Hepatocyte (in vitro differentiated cells): ENCODE data around the gene MAP7. TPM values are rescaled to one million over a fixed set of nuclear protein-coding genes. Genes with fewer than 3 reads are reported as not detected.

Experiments
- DNase-seq: peaks from one replicate; pipeline ENCODE4 v3.0.0-alpha.2; 2016; ENCODE audit warnings: low spot score
- H2AFZ ChIP-seq: fragments of 200-600 bp; sonication (generic); 2 replicates; pipeline ENCODE4 v1.6.0; 2016; ENCODE audit warnings: antibody characterized with exemption, mild to moderate bottlenecking
- H3K27ac ChIP-seq: fragments of 200-600 bp; sonication (generic); 2 replicates; pipeline ENCODE4 v1.5.1; 2016; ENCODE audit warnings: mild to moderate bottlenecking
- H3K27me3 ChIP-seq: fragments of 200-600 bp; sonication (generic); 2 replicates; pipeline ENCODE4 v1.6.1; 2016
- H3K36me3 ChIP-seq: fragments of 200-600 bp; sonication (generic); replicated peaks from 2 replicates; pipeline ENCODE4 v1.5.1; 2016; ENCODE audit warnings: low read depth; ENCODE audit not compliant: insufficient read depth
- H3K4me1 ChIP-seq: fragments of 200-600 bp; sonication (generic); 2 replicates; pipeline ENCODE4 v1.5.1; 2016; ENCODE audit warnings: mild to moderate bottlenecking, moderate library complexity; ENCODE audit not compliant: insufficient read depth
- H3K4me2 ChIP-seq: fragments of 200-600 bp; sonication (generic); 2 replicates; pipeline ENCODE4 v1.6.0; 2016
- H3K4me3 ChIP-seq: fragments of 200-600 bp; sonication (generic); 2 replicates; pipeline ENCODE4 v1.5.1; 2016; ENCODE audit warnings: mild to moderate bottlenecking
- H3K79me2 ChIP-seq: fragments of 200-600 bp; sonication (generic); 2 replicates; pipeline ENCODE4 v1.6.0; 2017; ENCODE audit warnings: mild to moderate bottlenecking
- H3K9me2 ChIP-seq: fragments of 200-600 bp; sonication (generic); replicated peaks from 2 replicates; pipeline ENCODE4 v1.6.0; 2017; ENCODE audit warnings: mild to moderate bottlenecking; ENCODE audit not compliant: insufficient read depth
- H3K9me3 ChIP-seq: fragments of 200-600 bp; sonication (generic); 2 replicates; pipeline ENCODE4 v1.5.1; 2016; ENCODE audit warnings: low read depth, mild to moderate bottlenecking
- H4K20me1 ChIP-seq: fragments of 200-600 bp; sonication (generic); 2 replicates; pipeline ENCODE4 v1.6.0; 2016; ENCODE audit warnings: mild to moderate bottlenecking; ENCODE audit not compliant: insufficient read depth, poor library complexity, severe bottlenecking
- CTCF ChIP-seq: fragments of 200-600 bp; sonication (generic); IDR thresholded peaks from 2 replicates; pipeline ENCODE4 v1.5.1; 2016; ENCODE audit warnings: antibody characterized with exemption, mild to moderate bottlenecking; ENCODE audit not compliant: poor library complexity
- EZH2 ChIP-seq: fragments of 200-600 bp; sonication (generic); IDR thresholded peaks from 2 replicates; pipeline ENCODE4 v1.6.1; 2016; ENCODE audit warnings: antibody characterized with exemption, mild to moderate bottlenecking, borderline replicate concordance
- EZH2phosphoT487 ChIP-seq: fragments of 200-600 bp; sonication (generic); IDR thresholded peaks from one replicate; pipeline ENCODE4 v1.6.1; 2018; ENCODE audit warnings: antibody characterized with exemption, mild to moderate bottlenecking, low read depth, moderate library complexity; ENCODE audit not compliant: unreplicated experiment, severe bottlenecking
- WGBS: methylation state at CpG from one replicate; pipeline ENCODE4 v1.1.6; 2016; ENCODE audit warnings: low lambda C conversion rate; ENCODE audit errors: missing lambda C conversion rate; 5-methylcytosine and 5-hydroxymethylcytosine counted together
- polyA plus RNA-seq: library from polyadenylated mRNA; unstranded; fragments of >200 nt; fragmentation: Nextera tagmentation; extraction: Ambion mirVana; gene quantifications from 2 replicates; pipeline ENCODE4 v1.2.1, GENCODE V29; 2016
- total RNA-seq: library from RNA; depleted of rRNA; stranded (reverse); fragments of >200 nt; gene quantifications from 2 replicates; pipeline ENCODE4 v1.2.3, GENCODE V29; 2014

Gene MAP7
- total and polyA plus RNA-seq, 2 experiments from 2014 or later = 13.4 to 22.9 TPM

- no peaks in the 10 kb centered on the region for H3K9me3 ChIP-seq
- H3K27me3 ChIP-seq = no peaks in the 10 kb centered on the region
- no peak overlapping the region for H3K4me3 ChIP-seq
- H3K79me2 ChIP-seq = no peaks in the 10 kb centered on the region
- H3K4me2 ChIP-seq = no peak overlapping the region
- H4K20me1 ChIP-seq = no peaks in the 10 kb centered on the region
- H3K9me2 ChIP-seq = no peaks in the 10 kb centered on the region
- H3K36me3 ChIP-seq = no peaks in the 10 kb centered on the region
- no peak for TF ChIP-seq EZH2
- no peak for TF ChIP-seq CTCF
- no peak for TF ChIP-seq EZH2phosphoT487
- no peaks in the 10 kb centered on the region for H3K4me1 ChIP-seq
- no peak overlapping the region for H3K27ac ChIP-seq
- no peak for DNase-seq
- no peak overlapping the region for H2AFZ ChIP-seq
- 93% methylated on average over 2 of the region's 2 CpGs for WGBS
Measured at GRCh38 chr6:136562211-136562610, 12.0 kb upstream of the MAP7 start.

- no peak overlapping the region for H3K27ac ChIP-seq
- H2AFZ ChIP-seq = no peak overlapping the region
- no peaks in the 10 kb centered on the region for H3K9me2 ChIP-seq
- H3K4me1 ChIP-seq = no peaks in the 10 kb centered on the region
- peaks cover 11% of the 10 kb centered on the region for H3K27me3 ChIP-seq
- peaks cover 13% of the 10 kb centered on the region for H3K79me2 ChIP-seq
- no peak for DNase-seq
- TF ChIP-seq EZH2phosphoT487 = no peak
- TF ChIP-seq EZH2 = no peak
- no peak for TF ChIP-seq CTCF
- H3K9me3 ChIP-seq = no peaks in the 10 kb centered on the region
- H4K20me1 ChIP-seq = peaks cover 6% of the 10 kb centered on the region
- H3K36me3 ChIP-seq = no peaks in the 10 kb centered on the region
- no peak overlapping the region for H3K4me2 ChIP-seq
- 88% methylated on average over 5 of the region's 5 CpGs for WGBS
- H3K4me3 ChIP-seq = no peak overlapping the region
Measured at GRCh38 chr6:136553166-136553787, 3.1 kb upstream of the MAP7 start.

GRCh38 chr6:136552054-136552453 is 1.8 kb upstream of the MAP7 start:
- Histone ChIP-seq H3K79me2 (peaks cover 24% of the 10 kb centered on the region), H3K27ac (no peak overlapping the region), H2AFZ (no peak overlapping the region), H3K36me3 (no peaks in the 10 kb centered on the region), H3K9me2 (no peaks in the 10 kb centered on the region), H4K20me1 (peaks cover 6% of the 10 kb centered on the region), H3K4me1 (no peaks in the 10 kb centered on the region), H3K27me3 (peaks cover 11% of the 10 kb centered on the region), H3K4me3 (no peak overlapping the region), H3K4me2 (no peak overlapping the region), H3K9me3 (no peaks in the 10 kb centered on the region)
- DNase-seq = no peak
- 71% methylated on average over 4 of the region's 4 CpGs for WGBS
- TF ChIP-seq CTCF (no peak), EZH2phosphoT487 (no peak), EZH2 (no peak)
